HG03039 (cell line): ENCODE measurements around the gene FADS1.

ENCODE experiments used
- ATAC-seq: cut with Tn5 transposase; IDR thresholded peaks from one replicate; pipeline ENCODE4 v1.9.1; 2021; ENCODE audit warnings: mild to moderate bottlenecking, moderate library complexity; ENCODE audit not compliant: unreplicated experiment

The FADS1 gene

GRCh38 chr11:61827571-61828378 is 11.0 kb upstream of the FADS1 start, which contains the start of gene FADS2:
Gene FADS2, plus strand, starts transcription at chr11:61828300. Its CDS starts 91 bp downstream, at chr11:61828391.
- peak; percentile 57 for ATAC-seq

DNA sequence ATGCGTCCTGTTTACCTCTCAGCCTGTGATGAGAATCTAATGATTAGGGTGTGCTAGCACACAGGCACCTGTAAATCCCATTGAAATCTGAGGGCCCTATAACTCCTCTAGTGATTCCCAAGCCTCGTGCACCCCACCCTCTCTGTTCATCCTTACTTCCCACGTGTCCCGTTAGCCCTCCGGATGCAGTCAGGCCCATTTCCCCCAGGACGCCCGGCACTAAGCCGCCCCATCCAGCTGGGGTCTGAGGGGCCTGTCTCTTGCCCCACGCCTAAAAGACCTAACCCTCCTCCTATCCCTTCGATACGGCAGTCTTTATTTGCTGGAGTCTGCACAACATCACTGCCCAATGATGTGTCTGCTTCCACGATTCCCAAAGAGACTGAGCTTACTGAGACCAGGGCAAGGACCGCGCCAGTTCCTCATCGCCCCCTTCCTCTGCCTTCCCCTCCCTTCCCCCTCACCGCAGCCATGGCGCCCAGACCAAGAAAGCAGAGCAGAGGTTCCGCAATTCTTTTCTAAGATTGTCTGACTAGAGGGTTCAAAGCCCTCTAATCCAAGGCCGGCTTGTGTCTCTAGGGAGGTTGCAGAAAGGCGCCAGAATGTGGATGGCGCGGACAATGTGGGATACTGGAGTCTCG is 10.2 kb upstream of the FADS1 start:
- peak; percentile 3 for ATAC-seq

- ATAC-seq: no peak
Observed at GRCh38 chr11:61820174-61820573, 3.4 kb upstream of the FADS1 start.

- no peak for ATAC-seq
Observed at GRCh38 chr11:61817471-61818202, 834 bp upstream of the FADS1 start.

- peak; percentile 5 for ATAC-seq
Observed at GRCh38 chr11:61815790-61816735, 740 bp downstream of the FADS1 start.

- peak; percentile 46 for ATAC-seq
Observed at GRCh38 chr11:61814958-61815789, 1.6 kb downstream of the FADS1 start.

GRCh38 chr11:61814247-61814957 is 2.4 kb downstream of the FADS1 start:
- ATAC-seq: no peak

DNA sequence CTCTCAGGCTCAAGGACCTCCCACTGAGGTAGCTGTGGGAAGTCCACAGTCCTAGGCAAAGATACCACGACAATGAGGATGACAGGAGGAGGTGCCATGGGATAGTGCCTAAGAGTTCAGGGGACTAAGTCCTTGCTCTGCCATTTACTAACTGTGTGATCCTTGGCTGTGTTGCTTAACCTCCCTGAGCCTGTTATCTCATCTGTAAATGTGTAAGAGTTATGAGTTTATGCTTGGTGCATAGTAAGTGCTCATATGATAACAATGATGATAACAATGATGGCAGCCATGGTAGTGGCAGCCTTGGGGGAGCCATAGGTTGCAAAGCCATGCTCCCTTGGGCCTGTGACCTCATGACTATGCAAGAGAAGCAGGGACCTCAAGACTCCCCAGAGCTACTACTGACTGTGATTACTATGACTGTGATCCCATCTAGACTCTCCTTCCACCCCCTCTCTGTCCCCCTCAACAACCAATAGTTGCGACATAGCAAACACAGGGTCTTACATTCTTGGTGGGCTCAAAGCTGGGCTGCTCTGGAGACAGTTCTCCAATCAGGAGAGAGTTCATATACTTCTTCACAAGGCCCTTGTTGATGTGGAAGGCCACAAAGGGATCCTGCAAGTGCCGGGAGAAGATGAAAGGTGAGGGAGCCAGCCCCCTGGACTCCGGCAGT is 3.9 kb downstream of the FADS1 start:
- no peak for ATAC-seq

GRCh38 chr11:61811831-61812230 is 5.0 kb downstream of the FADS1 start:
- ATAC-seq: no peak

- no peak for ATAC-seq
Observed at GRCh38 chr11:61810671-61811175, 6.1 kb downstream of the FADS1 start.

- ATAC-seq: no peak
Observed at GRCh38 chr11:61806785-61807184, 10.0 kb downstream of the FADS1 start.

DNA sequence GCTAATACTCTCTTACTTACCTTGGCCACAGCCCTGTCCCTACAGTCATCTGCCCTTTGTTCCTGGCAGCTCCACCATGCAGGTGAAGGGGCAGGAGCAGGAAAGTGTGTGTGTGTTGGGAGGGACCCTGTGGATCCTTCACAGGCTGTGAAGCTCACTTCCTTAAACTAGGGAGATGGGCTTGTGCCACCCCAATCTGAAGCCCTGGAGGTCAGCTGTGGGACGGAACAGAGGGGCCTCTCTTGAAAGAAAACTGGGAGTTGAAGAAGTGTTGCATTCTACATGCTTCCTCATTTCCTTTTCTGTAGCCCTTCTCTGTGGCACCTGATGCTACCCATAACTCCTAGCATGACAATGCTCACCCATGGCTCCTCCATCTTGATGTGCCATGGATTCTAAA is 11.7 kb downstream of the FADS1 start:
- ATAC-seq: no peak

DNA sequence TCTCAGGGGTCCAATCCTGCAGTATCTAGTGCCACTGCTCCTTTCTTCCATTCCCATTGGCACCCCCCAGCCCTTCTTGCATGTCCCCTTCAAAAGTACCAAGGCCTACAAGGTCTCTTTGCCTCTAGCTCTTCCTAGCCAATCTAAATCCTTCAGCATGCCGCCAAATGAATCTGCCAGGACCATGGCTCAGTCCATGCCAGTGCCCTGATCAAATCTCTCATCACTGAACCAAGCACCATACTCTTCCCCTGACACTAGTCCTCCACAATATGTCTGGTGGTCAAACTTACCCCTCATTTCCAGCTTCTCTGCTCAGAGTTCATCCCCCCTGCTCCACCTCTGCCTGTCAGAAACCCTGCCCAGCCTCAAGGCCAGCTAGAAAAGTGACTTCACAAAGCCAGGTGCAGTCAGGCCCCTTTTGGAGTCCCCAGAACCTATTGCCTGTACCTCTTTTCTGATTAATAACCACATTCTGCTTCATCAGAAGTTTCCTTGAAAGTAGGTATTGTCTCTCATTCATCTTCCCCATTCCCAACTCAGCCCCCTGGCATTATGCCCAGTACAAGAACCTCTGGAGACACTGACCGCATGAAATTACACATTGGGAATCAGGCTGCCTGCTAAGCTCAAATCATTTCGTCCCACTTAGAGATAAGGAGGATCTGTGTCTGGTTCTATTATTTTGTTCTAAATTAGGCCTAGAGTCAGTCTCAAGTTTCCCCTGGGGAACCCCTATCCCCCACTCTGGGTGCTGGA is 12.7 kb downstream of the FADS1 start:
- no peak for ATAC-seq

- no peak for ATAC-seq
Observed at GRCh38 chr11:61802605-61803004, 14.2 kb downstream of the FADS1 start.

GRCh38 chr11:61800331-61801281 is 16.2 kb downstream of the FADS1 start:
- no peak for ATAC-seq

DNA sequence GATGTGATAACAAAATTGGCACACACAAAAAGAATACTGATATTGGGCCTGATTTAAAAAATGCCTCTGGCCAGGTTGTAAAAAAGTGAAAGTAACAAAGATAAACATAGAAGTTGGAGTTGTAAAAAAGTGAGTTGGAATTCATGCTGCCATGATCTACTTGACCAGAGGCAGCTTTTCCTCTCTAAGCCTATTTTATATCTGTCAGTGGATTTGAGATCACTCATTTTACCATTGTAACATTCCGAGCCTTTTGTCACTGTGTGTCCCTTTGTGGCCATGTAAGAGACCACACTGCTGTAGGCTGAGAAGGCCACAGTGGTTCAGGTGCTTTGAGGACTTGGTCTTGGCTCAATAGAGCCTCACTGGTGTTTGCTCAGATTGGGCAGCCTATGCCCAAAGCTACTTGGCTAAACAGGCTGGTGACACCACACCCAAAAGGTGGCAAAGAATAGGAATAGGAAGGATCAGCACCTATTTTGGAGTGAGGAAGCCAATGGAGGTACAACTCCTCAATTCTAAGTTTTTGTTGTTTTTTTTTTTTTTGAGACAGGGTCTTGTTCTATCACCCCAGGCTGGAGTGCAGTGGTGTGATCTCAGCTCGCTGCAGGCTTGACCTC is 17.0 kb downstream of the FADS1 start:
- no peak for ATAC-seq
